ENCODE results near the gene KIAA0753. TPM values are rescaled to one million over a fixed set of nuclear protein-coding genes. Genes with fewer than 3 reads are reported as not detected.

The KIAA0753 gene
- total and polyA plus RNA-seq, 7 experiments from 2014 or later: 2.6 to 18.4 (median 13.3) TPM

Small RNA genes within 50 kb of the gene (microRNA-seq; reads per million reads assigned to microRNA genes)
- gene MIR4520-1 (ENCODE audit: borderline microRNAs expressed) (not detected), gene MIR4520-2 (ENCODE audit: borderline microRNAs expressed) (not detected)

Other genes starting within 250 kb of the KIAA0753 start
- not detected for gene AIPL1, start 205.6 kb downstream of the KIAA0753 start, total RNA-seq
- gene AIPL1, start 205.6 kb downstream of the KIAA0753 start, polyA plus RNA-seq: not detected
- 10 to 100 TPM in 1 of 5 experiments, under 1 TPM in 1, not detected in 3; 0.49 to 18.6 TPM for gene PIMREG, start 196.3 kb downstream of the KIAA0753 start, total RNA-seq
- gene PIMREG, start 196.3 kb downstream of the KIAA0753 start, polyA plus RNA-seq: under 1 TPM; 0.12 to 0.47 TPM
- under 1 TPM; 0.46 to 0.58 (median 0.51) TPM for gene PITPNM3, start 84.2 kb downstream of the KIAA0753 start, total RNA-seq
- gene PITPNM3, start 84.2 kb downstream of the KIAA0753 start, polyA plus RNA-seq: under 1 TPM in 1 of 2 donors, not detected in 1; 0.04 TPM
- 10 to 100 TPM; 14.3 to 70.3 (median 18.5) TPM for gene TXNDC17, start 349 bp upstream of the KIAA0753 start, total RNA-seq
- 10 to 100 TPM; 65.1 to 89.7 TPM for gene TXNDC17, start 349 bp upstream of the KIAA0753 start, polyA plus RNA-seq
- 10 to 100 TPM; 21.4 to 41.2 (median 28.2) TPM for gene MED31, start 10.9 kb upstream of the KIAA0753 start, total RNA-seq
- 10 to 100 TPM; 24.0 to 26.7 TPM for gene MED31, start 10.9 kb upstream of the KIAA0753 start, polyA plus RNA-seq
- gene C17orf100, start 11.1 kb upstream of the KIAA0753 start, total RNA-seq: 1 to 10 TPM; 1.9 to 6.1 (median 1.9) TPM
- 1 to 10 TPM; 6.1 to 9.5 TPM for gene C17orf100, start 11.1 kb upstream of the KIAA0753 start, polyA plus RNA-seq
- gene SLC13A5, start 72.7 kb upstream of the KIAA0753 start, total RNA-seq: not detected
- not detected for gene SLC13A5, start 72.7 kb upstream of the KIAA0753 start, polyA plus RNA-seq
- gene XAF1, start 115.3 kb upstream of the KIAA0753 start, total RNA-seq: 100 to 1,000 TPM in 1 of 5 experiments, 10 to 100 TPM in 4; 36.3 to 475 (median 76.6) TPM
- gene XAF1, start 115.3 kb upstream of the KIAA0753 start, polyA plus RNA-seq: 10 to 100 TPM; 28.1 to 53.4 TPM
- 1 to 10 TPM in 1 of 5 experiments, under 1 TPM in 4; 0.30 to 7.4 (median 0.66) TPM for gene FBXO39, start 135.5 kb upstream of the KIAA0753 start, total RNA-seq
- gene FBXO39, start 135.5 kb upstream of the KIAA0753 start, polyA plus RNA-seq: under 1 TPM; 0.27 to 0.38 TPM
- gene TEKT1, start 191.0 kb upstream of the KIAA0753 start, total RNA-seq: not detected
- not detected for gene TEKT1, start 191.0 kb upstream of the KIAA0753 start, polyA plus RNA-seq

Data from naive thymus-derived CD4-positive, alpha-beta T cell (primary cell).